ENCODE data around the gene DOP1A.

DNA sequence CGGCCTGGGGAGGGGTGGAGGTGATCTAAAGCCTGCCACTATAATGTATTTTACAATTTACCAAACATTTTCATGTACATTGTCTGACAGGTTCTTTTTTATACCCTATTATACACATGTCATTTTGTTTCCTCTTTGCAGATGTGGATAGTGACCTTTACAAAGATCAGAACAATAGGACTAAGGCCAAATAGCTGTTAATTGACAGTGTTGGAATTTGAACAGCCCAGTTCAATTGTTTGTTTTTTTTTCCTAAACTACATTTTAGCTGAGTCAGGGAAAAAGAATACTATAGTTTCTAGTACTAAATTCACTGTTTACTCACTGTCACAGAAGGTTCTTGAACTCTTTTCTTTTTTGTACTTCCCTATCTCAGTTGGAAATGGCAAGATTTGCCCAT lies 85.4 kb downstream of the DOP1A start:
- TF ChIP-seq ZNF274 (IDR thresholded peaks at IDR 0.05; ENCODE audit: low read depth, low read length), result no peak
- TF ChIP-seq YY1 (IDR thresholded peaks at IDR 0.05; ENCODE audit: insufficient read depth, insufficient read length), result no peak
- no peak for TF ChIP-seq SUZ12 (IDR thresholded peaks at IDR 0.05; ENCODE audit: extremely low read depth, insufficient read depth, insufficient read length)
